Endothelial cell of umbilical vein (primary cell): Measurements from ENCODE around the gene AFG3L2. TPM values are rescaled to one million over a fixed set of nuclear protein-coding genes. Genes with fewer than 3 reads are reported as not detected.

Source experiments
- BruUV-seq: library from RNA; stranded (reverse); fragments of 400-500 nt; replicated peaks from 2 replicates; lab custom pipeline; 2021; lab: Mats Ljungman, UMichigan
- CTCF ChIA-PET: fragments of 300-600, 350-600 bp; sonication (Branson Sonifier 250); formaldehyde crosslinking; loops from one replicate; lab custom pipeline; 2021; ENCODE audit warnings: antibody characterized with exemption, inconsistent platforms; lab: Charles Lee
- POLR2A ChIA-PET: fragments of 300-600, 350-600 bp; sonication (Branson Sonifier 250); formaldehyde crosslinking; loops from one replicate; lab custom pipeline; 2021; ENCODE audit warnings: antibody characterized with exemption, inconsistent platforms; lab: Charles Lee
- DNase-seq: peaks from one replicate; pipeline ENCODE4 v3.0.0-alpha.2; 2011; ENCODE audit warnings: low read depth, low spot score
- FAIRE-seq: peaks from 2 replicates; lab custom pipeline; 2011; peaks lifted over from hg19 to GRCh38; lab: Jason Lieb, UNC
- H2AFZ ChIP-seq: 2 replicates; pipeline ENCODE4 v1.6.0; 2012; ENCODE audit warnings: low read depth, low read length, control low read depth, inconsistent platforms
- H3K27ac ChIP-seq: 2 replicates; pipeline ENCODE4 v1.5.1; 2011; ENCODE audit warnings: low read depth, mild to moderate bottlenecking, control low read depth, low read length, moderate library complexity; ENCODE audit not compliant: insufficient read depth
- H3K27me3 ChIP-seq, 2 experiments: 2 replicates each; pipeline versions ENCODE4 v1.6.0 to v1.6.1; 2011; ENCODE audit warnings: low read length in 2 of 2, mixed read lengths in 1 of 2; ENCODE audit not compliant: control insufficient read depth in 2 of 2, insufficient read depth in 2 of 2
- H3K36me3 ChIP-seq, 2 experiments: 2 replicates in 1 of 2; 3 replicates in 1 of 2; pipeline ENCODE4 v1.5.1; 2011; ENCODE audit warnings: low read length in 2 of 2, mild to moderate bottlenecking in 1 of 2, moderate library complexity in 1 of 2; ENCODE audit not compliant: control insufficient read depth in 2 of 2, insufficient read depth in 2 of 2; ENCODE audit errors: extremely low read depth in 1 of 2
- H3K4me1 ChIP-seq: 3 replicates; pipeline ENCODE4 v1.5.1; 2011; ENCODE audit warnings: mild to moderate bottlenecking, low read length; ENCODE audit not compliant: control insufficient read depth, insufficient read depth; ENCODE audit errors: extremely low read depth
- H3K4me2 ChIP-seq: 2 replicates; pipeline ENCODE4 v1.6.1; 2011; ENCODE audit warnings: low read length, control low read depth, mixed read lengths; ENCODE audit not compliant: insufficient read depth
- H3K4me3 ChIP-seq, 3 experiments: fragments of 200-600 bp in 1 of 3; sonication (generic), shearing (Covaris generic) in 1 of 3; replicated peaks in 1 of 3; 2 replicates each; pipeline ENCODE4 v1.5.1; 2011 to 2016; ENCODE audit warnings: control low read depth in 3 of 3, low read length in 3 of 3, mild to moderate bottlenecking in 2 of 3, inconsistent platforms in 1 of 3, low read depth in 1 of 3, moderate library complexity in 1 of 3; ENCODE audit not compliant: insufficient read depth in 1 of 3
- H3K79me2 ChIP-seq: 2 replicates; pipeline ENCODE4 v1.6.0; 2012; ENCODE audit warnings: low read length, inconsistent platforms; ENCODE audit not compliant: control insufficient read depth, insufficient read depth
- H3K9ac ChIP-seq: replicated peaks from 2 replicates; pipeline ENCODE3; 2011; ENCODE audit warnings: low read length, control low read depth; ENCODE audit not compliant: insufficient read depth; ENCODE audit errors: extremely low read depth
- H3K9me1 ChIP-seq: replicated peaks from 3 replicates; pipeline ENCODE4 v1.6.0; 2011; ENCODE audit warnings: mild to moderate bottlenecking, low read length; ENCODE audit not compliant: control insufficient read depth, insufficient read depth; ENCODE audit errors: extremely low read depth
- H3K9me3 ChIP-seq: replicated peaks from 2 replicates; pipeline ENCODE4 v1.5.1; 2012; ENCODE audit warnings: low read length, inconsistent platforms; ENCODE audit not compliant: control insufficient read depth, insufficient read depth
- H4K20me1 ChIP-seq: replicated peaks from 2 replicates; pipeline ENCODE3; 2011; ENCODE audit warnings: mild to moderate bottlenecking, low read length; ENCODE audit not compliant: control insufficient read depth, insufficient read depth; ENCODE audit errors: extremely low read depth
- FOS ChIP-seq: IDR thresholded peaks from 2 replicates; pipeline ENCODE4 v1.6.1; 2011; ENCODE audit warnings: mild to moderate bottlenecking, low read length, moderate library complexity, borderline replicate concordance; ENCODE audit not compliant: insufficient read depth
- GATA2 ChIP-seq: IDR thresholded peaks from 2 replicates; pipeline ENCODE4 v1.7.0; 2011; ENCODE audit warnings: low read depth, mild to moderate bottlenecking, moderate library complexity, mixed read lengths, low read length; ENCODE audit not compliant: insufficient read length, insufficient read depth
- MYC ChIP-seq: IDR thresholded peaks from one replicate; pipeline ENCODE4 v1.6.1; 2011; ENCODE audit warnings: mild to moderate bottlenecking, low read depth, low read length
- POLR2A ChIP-seq: IDR thresholded peaks from 2 replicates; pipeline ENCODE4 v1.6.1; 2012; ENCODE audit warnings: low read depth, mild to moderate bottlenecking, control low read depth, low read length
- dilution Hi-C: fragments of 300-500 bp; cut with MboI; formaldehyde crosslinking; loops from one replicate; pipeline ENCODE4 v1.15.0; 2019; ENCODE audit warnings: low sequenced_read_pairs; ENCODE audit not compliant: extremely low pct_ligation_motif_present
- intact Hi-C: fragments of 100-400 bp; cut with micrococcal nuclease; formaldehyde crosslinking; loops from one replicate; pipeline ENCODE4 v1.10.0; 2022
- polyA plus RNA-seq, 4 experiments: library from polyadenylated mRNA; depleted of rRNA in 3 of 4; stranded (reverse) in 3 of 4; unstranded in 1 of 4; fragments of >200 nt; gene quantifications; 2 replicates each; pipeline versions ENCODE4 v1.2.1 to v1.2.3, GENCODE V29; 2011 to 2012; ENCODE audit warnings: missing spikeins in 1 of 4
- total RNA-seq: library from RNA; stranded (reverse); gene quantifications from 2 replicates; pipeline ENCODE4 v1.2.3, GENCODE V29; 2021
- TF ChIP-seq, protein P1 (sequence below), 2 donors: IDR thresholded peaks; 1 replicate in 1 of 2; 2 replicates in 1 of 2; pipeline ENCODE4 v1.5.1; 2011; ENCODE audit warnings: low read length in 2 of 2, mild to moderate bottlenecking in 2 of 2, moderate library complexity in 2 of 2, control low read depth in 1 of 2, inconsistent platforms in 1 of 2, low read depth in 1 of 2; ENCODE audit not compliant: insufficient read depth in 1 of 2; ENCODE audit errors: extremely low read depth in 1 of 2

The AFG3L2 gene
- total and polyA plus RNA-seq, 2 donors (not counting 3 experiments of a cell fraction or from before 2014, with no cell fraction given) = 19.3 to 42.4 TPM

DNA sequence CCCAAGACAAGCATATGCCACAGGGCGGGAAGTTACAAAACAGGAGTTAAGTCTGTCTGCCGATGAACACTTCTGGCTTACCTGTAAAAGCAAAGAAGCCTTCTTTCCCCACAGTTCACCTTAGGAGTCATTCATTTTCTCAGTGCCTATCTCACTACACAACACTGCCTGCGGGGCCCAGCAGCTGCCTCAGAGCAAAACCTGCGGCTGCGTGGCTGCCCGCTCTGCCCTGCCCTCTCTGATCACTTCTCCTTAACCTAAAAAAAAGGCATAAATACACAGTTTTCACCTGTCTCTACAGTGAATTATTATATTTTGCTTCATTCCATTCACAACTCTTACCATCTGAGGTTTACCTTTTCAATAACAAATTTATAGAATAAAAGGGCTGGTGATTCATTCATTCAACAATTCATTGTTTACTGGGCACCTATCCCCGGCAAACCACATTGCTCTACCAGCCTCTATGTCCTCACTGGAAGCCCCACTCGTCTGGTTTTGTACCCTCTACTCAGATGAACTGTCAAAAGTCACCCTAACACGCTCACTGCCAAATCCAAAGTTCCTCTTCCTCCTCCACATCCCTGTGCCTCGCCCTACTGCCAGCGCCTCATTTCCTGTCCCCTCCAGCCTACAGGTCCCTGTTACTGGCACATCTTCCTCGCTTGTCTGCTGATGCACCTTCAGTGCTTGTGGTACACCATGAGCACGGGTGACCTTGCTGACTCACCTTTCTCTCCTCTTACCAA lies 31.4 kb downstream of the AFG3L2 start:
- H3K27me3 ChIP-seq = no peaks in the 10 kb centered on the region
- no peak overlapping the region for H2AFZ ChIP-seq
- no peak for FAIRE-seq
- no peak for DNase-seq
- peaks cover 4 to 22% of the 10 kb centered on the region in 2 experiments for H3K36me3 ChIP-seq
- no peaks in the 10 kb centered on the region for H3K4me1 ChIP-seq
- H3K27ac ChIP-seq = no peak overlapping the region
- no peak overlapping the region for H3K4me2 ChIP-seq
- TF ChIP-seq MYC = no peak
- TF ChIP-seq FOS = no peak
- TF ChIP-seq, protein P1, sequence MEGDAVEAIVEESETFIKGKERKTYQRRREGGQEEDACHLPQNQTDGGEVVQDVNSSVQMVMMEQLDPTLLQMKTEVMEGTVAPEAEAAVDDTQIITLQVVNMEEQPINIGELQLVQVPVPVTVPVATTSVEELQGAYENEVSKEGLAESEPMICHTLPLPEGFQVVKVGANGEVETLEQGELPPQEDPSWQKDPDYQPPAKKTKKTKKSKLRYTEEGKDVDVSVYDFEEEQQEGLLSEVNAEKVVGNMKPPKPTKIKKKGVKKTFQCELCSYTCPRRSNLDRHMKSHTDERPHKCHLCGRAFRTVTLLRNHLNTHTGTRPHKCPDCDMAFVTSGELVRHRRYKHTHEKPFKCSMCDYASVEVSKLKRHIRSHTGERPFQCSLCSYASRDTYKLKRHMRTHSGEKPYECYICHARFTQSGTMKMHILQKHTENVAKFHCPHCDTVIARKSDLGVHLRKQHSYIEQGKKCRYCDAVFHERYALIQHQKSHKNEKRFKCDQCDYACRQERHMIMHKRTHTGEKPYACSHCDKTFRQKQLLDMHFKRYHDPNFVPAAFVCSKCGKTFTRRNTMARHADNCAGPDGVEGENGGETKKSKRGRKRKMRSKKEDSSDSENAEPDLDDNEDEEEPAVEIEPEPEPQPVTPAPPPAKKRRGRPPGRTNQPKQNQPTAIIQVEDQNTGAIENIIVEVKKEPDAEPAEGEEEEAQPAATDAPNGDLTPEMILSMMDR (IDR thresholded peaks at IDR 0.05; ENCODE audit: extremely low read depth in 1 of 2, insufficient read depth in 1 of 2, low read depth in 1 of 2, low read length in 2 of 2) = no peak
- TF ChIP-seq POLR2A = no peak
- TF ChIP-seq GATA2 = no peak
- intact Hi-C loops (no loop called here), dilution Hi-C loops (no loop called here)
- ChIA-PET POLR2A (no interaction called here), CTCF (interaction anchor here (1.6 kb wide), 1 partner anchor 18 kb away, joined by 5 read pairs; no protein-coding TSS in a partner anchor)
- H3K9me1 ChIP-seq = no peaks in the 10 kb centered on the region
- no peaks in the 10 kb centered on the region for H3K9me3 ChIP-seq
- BruUV-seq = no TSS peak
- H3K9ac ChIP-seq = no peak overlapping the region
- no peak overlapping the region for H3K4me3 ChIP-seq
- no peaks in the 10 kb centered on the region for H3K79me2 ChIP-seq
- no peaks in the 10 kb centered on the region for H4K20me1 ChIP-seq
